COLO668 (cell line): ENCODE data around the gene SRPK3.

Experiments used
- DNase-seq: peaks from one replicate; lab custom pipeline; 2025; ENCODE audit not compliant: unreplicated experiment; lab: John Stamatoyannopoulos, UW

SRPK3 gene

DNA sequence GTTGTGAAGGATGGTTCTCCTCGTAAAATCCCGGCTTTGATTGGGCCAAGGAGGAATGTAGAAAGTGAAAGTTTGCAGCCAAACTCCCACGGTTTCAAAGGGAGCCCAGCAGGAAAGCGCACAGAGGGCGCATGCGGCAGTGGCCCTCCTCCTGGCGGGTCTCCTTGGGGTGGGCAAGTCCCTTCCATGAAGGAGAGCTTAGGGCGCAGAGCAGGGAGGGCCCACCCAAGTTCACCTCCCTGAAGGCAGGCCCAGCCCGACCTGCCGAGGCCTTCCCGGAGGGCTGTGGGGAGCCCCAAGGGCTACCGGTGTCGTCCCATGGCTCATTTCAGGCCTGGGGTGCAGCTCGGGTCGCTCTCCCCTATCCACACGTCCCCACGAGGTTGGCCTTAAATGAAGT lies 47.5 kb downstream of the SRPK3 start:
- DNase-seq = no peak

DNA sequence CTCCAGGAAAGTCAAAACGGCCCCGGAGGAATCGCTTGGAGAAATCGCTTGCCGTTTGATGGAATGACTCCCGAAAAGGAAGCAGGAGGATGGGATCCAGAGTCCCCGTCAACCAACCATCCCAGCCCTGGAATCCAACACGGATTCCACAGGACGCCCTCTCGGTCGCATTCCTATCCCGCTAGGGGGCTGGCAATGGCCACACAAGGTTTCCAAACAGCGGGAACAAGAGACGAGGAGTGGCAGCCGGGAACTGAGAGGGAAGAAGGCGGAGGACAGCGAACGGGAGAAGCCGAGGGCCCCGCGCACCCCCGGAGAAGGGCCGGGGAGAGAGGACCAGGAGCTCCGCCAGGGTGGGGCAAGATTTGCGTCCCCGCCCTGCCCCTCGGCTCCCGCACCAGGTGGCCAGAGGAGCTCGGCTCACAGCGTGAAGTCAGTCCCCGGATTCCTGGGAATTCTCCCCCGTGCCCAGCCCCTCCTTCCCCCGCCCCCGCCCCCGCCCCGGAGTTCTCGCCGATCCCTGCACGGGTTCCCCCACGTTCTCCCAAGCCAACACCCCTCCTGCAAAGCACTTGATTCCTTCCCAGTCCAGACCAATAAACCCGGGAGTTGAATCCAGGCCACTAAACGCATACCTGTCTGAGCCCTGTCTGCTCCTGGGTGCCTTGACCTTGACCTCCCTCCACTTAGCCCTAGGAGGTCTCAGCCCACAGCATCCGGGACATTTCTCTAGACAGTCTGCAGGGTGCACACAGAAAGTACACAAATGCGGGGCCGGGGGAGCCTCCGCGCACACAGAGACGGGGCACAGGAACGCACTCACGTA lies 48.1 kb downstream of the SRPK3 start:
- DNase-seq = no peak

DNA sequence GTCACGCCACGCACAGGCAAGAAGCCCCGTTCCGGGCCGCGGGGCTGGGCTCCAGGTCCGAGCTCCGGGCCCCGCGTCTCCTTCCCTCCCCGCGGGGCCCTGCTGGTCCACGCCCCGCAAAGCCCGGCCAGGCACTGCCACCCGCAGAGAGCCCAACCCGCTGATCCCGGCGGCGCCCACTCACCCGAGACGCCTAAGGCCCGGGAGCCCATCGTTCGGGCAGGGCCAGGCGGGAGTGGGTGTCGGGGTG lies 48.6 kb downstream of the SRPK3 start:
- no peak for DNase-seq

DNA sequence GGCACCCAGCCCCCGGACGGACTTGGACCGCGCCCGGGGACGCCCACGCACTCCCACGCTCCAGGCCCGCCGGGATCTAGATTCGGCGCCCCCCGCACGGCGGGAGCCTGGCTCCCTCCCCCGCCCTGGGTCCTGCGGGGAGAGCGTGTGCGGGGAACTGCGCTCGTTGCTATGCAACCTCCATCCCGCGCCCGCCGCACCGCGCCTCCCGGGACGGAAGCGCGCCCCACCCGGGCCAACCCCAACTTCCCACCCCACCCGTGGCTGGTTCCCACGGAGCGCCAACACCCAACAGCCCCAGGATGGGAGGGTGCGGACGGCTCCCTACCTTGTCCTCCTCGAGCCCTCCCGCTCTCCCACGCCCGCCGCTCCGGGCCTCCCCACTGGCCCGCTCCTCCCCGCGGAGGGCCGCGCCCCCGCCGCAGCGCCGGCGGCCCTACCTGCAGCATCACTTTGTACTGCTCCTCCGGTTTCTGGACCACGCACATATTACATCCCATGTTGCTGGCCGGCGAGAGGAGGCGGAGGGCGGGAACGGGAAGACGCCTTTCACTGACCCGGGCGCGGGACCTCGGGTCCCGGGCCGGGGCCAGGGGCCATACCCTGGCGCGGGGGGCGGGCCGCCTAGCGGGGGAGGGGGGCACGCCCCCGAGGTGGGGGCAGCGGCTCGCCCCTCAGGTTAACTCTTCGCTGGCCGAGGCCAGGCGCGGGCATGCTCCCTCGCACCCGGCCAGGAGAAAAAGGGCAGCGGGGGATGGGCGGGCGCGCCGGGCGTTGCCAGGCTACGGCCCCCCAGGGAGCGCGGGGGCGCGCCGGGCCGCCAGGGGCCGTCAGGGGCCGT lies 49.2 kb downstream of the SRPK3 start, which contains the start of gene PDZD4:
Gene PDZD4, minus strand, starts transcription at position 746 of the 841 bp plus-strand sequence. Its CDS starts 246 bp downstream, at position 500.
- DNase-seq = peak; percentile 42

DNA sequence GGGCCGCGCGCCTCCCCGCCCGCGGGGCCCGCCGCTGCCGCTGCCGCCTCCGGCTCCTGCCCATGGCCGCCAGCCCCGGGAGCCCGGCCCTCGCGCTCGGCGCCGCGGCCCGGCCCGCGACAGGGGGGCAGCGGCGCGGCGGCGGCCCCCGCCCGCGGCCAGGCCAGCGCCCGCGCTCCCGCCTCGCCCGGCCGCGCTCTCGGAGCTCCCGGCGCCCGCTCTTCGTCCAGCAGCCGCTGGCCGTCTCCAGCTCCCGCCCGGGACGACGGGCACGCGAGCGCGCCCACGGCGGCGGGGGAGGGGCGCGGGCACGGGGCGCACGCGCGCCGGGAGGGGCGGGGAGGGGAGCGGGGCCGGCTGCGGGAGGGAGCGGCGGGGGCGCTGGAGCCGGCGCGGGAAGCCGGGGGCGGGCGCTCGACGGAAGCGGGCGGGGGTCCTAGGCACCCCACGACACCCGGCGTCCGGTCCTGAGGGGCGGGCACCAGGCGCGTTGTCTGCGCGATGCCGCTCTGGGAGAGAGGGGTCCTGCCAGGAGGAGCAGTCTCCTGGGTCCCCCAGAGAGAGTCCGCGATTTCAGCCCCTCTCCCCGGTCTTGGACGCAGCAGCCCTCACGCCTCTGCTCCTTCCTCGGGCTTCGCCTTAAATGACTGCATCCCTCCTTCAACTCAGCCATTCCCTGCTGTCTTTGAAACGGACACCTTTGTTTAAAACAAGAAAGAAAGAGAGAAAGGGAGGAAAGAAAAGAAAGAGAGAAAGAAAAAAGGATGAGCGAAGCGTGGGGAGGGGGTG lies 50.0 kb downstream of the SRPK3 start:
- peak; percentile 42 for DNase-seq

DNA sequence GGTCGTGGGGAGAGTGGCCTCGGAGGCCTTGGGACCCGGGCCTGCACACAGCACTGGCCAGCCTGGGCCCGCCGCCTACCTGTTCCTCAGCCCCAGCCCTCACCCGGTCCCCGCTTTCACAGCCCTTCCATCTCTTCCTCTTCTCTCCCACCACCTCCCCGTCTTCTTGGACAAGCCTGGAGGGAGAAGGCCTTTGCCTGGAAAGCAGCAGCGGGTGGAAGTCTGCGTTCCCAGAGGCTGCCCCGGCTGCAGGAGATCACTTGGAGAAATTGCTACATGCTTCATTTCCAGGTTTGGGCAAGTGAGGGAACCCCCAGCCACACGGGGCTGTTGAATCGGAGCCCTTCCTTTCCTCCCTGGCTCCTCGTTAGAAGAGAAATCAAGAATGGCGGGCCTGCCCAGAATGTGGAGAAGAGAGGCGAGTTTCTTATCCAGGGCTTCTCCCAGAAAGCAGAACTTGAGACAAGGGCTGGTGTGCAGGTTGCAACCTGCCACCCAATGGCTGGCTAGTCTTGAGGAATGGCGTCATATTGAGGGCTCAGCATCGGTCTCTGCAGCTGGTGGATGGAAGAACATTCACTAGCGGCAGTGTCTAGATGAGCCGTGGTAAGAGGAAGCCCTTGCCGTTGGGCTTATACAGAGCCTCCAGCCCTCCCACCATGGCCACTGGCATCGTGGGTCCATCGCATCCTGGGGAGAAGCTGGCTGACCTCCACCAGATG lies 50.7 kb downstream of the SRPK3 start:
- DNase-seq = no peak

DNA sequence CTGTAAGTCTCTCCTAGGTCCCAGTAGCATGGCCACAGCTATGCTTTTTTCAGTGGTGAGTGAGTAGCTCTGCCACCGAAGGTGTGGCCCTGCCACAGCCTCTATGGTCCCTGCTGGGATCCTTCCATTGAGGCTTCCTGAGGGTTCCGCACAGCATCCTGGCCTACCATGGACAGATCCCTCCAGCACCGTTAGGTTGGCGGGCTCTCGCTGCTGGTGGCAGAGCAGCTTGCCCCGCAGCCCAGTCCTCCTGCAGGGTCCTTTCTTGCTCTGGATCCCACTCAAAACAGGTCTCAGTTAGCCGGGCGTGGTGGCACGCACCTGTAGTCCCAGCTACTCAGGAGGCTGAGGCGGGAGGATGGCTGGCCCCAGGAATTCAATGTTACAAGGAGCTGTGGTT lies 51.9 kb downstream of the SRPK3 start:
- no peak for DNase-seq
